ENCODE data around the gene CHN2.

The CHN2 gene

DNA sequence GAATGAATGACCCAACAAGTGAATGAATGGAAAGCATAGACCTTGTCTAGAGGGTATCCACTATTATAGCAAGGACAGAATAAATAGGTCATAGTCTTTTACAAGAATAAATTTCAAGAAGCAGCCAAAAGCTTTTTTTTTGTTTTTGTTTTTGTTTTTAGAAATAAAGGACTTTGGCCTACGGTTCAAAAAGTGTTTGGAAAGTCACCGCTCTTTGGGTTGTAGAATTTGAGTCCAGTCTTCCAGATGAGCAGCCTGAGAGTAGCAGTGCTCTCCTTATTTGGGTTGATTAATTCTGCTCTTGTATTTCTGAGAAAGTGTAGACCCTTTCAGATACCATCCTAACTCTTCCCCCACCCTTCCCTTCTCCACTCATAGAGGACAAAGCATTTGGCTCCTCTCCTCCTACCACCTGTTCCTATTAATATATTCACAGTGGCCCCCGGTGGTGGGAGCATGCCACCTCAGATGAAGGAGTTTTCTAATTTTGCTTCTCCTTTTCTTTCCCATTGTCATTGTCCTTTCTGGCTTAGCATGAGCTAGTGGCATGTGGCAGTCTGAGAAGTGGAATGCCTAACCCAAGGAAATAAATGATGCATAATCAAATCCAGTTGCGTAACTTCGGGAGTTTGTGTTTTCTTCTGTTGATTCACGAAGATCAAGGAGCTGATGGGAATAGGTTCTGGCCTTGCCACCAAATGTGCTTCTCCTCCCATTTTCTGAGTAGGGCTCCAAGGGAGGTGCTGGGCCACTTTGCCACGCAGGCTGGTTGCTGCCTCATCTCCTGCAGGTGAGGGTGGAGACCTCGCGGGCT is 114.7 kb downstream of the CHN2 start:
- Mint-ChIP-seq H3K36me3 (no peaks in the 10 kb centered on the region), H3K4me3 (no peak overlapping the region), H3K4me1 (no peaks in the 10 kb centered on the region), H3K9me3 (no peaks in the 10 kb centered on the region), H3K27ac (no peak overlapping the region)
- DNase-seq (ENCODE audit: low spot score in 2 of 2) (no peak), ATAC-seq (no peak)

DNA sequence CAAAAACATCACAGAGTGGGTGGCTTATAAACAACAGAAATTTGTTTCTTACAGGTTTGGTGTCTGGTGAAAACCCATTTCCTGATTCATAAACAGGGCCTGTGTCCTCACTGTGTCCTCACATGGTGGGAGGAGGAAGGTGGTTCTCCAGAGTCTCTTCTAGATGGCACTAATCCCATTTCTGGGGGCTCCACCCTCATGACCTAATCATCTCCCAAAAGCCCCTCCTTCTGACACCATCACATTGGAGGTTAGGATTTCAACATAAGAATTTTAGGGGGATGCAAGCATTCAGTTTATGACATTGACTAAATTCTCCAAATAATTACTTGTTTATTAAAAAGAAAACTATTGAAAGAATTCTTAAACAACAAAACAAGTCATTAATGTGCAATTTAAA is 116.0 kb downstream of the CHN2 start:
- ATAC-seq: no peak
- H3K4me1 Mint-ChIP-seq: no peaks in the 10 kb centered on the region
- DNase-seq (ENCODE audit: low spot score in 2 of 2): no peak
- H3K9me3 Mint-ChIP-seq: no peaks in the 10 kb centered on the region
- no peak overlapping the region for H3K4me3 Mint-ChIP-seq
- no peak overlapping the region for H3K27ac Mint-ChIP-seq
- H3K36me3 Mint-ChIP-seq: no peaks in the 10 kb centered on the region

DNA sequence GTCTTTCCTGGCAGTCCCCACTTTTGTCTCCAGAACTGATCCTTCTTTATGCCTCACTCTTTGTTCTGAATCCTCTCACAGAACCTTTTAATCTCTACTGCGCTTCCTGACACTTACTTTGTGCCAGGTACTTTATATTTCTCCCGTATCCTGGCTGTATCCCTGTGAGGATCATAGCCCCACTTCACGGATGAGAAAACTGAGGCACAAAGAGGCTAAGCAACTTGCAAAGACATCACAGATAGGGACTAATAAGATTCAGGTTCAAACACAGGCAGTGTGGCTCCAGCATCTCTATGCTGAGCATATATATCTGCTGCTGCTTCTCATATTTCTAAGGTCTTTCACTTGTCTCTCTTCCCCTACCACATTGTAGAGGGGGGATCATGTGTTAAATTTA is 116.7 kb downstream of the CHN2 start:
- no peak for DNase-seq (ENCODE audit: low spot score in 2 of 2)
- Mint-ChIP-seq H3K9me3 (no peaks in the 10 kb centered on the region), H3K4me1 (no peaks in the 10 kb centered on the region), H3K36me3 (no peaks in the 10 kb centered on the region), H3K27ac (no peak overlapping the region), H3K4me3 (no peak overlapping the region)
- ATAC-seq: no peak

DNA sequence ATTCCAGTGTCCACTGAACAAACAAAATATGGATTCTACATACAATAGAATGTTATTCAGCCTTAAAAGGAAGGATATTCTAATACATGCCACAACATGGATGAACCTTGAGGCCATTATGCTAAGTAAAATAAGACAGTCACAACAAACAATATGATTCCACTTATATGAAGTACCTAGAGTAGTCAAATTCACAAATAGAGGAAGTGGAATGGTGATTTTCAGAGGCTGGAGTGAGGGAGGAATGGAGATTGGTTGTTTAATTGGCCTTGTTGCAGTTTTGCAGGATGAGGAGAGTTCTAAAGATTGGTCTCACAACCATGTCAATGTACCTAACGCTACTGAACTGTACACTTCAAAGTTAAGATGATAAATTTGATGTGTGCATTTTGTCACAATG is 119.6 kb downstream of the CHN2 start:
- Mint-ChIP-seq H3K27ac (no peak overlapping the region), H3K4me1 (no peaks in the 10 kb centered on the region), H3K9me3 (no peaks in the 10 kb centered on the region), H3K36me3 (no peaks in the 10 kb centered on the region), H3K4me3 (no peak overlapping the region)
- no peak for ATAC-seq
- DNase-seq (ENCODE audit: low spot score in 2 of 2): no peak

DNA sequence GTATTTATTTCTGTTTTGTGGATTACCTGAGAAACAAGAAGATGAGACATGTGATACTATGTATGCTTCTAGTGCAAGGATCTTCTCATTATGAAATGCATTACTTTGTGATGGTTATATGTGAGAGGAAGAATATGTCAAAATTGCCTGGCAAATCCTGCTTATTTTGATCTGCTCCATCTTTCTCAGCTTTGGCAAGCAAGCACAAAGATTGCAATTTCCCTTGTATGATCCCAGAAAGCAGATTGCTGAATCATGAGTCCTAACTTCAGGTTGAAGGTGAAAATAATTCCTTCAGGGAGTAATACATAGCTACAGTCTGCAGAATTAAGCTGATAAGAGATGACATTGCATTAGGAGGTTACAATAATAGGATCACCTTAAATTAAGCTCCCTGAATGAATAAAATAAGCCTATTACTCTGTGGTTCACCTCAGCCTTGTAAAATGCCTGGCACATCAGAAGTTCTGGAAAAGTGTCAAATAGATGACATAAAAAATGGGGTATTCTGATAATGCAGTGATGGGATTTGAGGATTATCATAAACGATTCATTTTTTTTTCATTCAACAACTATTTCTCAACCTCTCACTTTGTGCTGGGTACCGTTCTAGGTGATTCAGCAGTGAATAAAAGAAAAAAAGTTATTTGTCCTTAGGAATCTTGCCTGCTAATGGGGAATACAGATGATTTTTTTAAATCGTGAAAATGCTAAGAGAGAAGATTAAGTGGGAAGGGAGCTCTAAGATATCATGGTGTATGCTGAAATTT is 120.7 kb downstream of the CHN2 start:
- ATAC-seq: no peak
- H3K9me3 Mint-ChIP-seq: no peaks in the 10 kb centered on the region
- H3K36me3 Mint-ChIP-seq: no peaks in the 10 kb centered on the region
- H3K27ac Mint-ChIP-seq: no peak overlapping the region
- no peak overlapping the region for H3K4me3 Mint-ChIP-seq
- H3K4me1 Mint-ChIP-seq: no peaks in the 10 kb centered on the region
- DNase-seq (ENCODE audit: low spot score in 2 of 2): no peak

DNA sequence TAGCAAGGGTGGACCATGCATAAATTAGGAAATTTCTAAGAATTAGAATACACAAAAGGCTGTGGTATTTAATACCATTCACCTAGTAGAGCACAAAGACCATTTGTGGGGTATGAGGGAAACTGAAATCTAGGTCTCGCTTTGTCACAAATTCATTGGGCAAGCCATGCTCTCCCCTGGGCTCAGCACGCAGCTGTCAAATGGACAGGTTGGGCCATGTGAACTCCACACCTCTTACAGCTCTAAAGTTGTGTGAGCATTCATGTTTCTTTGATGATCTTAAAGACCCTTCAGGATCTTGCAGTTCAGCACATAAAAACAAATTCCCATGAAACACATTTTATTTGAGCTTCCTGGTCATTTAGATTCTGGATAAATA is 121.3 kb downstream of the CHN2 start:
- Mint-ChIP-seq H3K4me3 (no peak overlapping the region), H3K9me3 (no peaks in the 10 kb centered on the region), H3K4me1 (no peaks in the 10 kb centered on the region), H3K27ac (no peak overlapping the region), H3K36me3 (no peaks in the 10 kb centered on the region)
- ATAC-seq (no peak), DNase-seq (ENCODE audit: low spot score in 2 of 2) (no peak)

DNA sequence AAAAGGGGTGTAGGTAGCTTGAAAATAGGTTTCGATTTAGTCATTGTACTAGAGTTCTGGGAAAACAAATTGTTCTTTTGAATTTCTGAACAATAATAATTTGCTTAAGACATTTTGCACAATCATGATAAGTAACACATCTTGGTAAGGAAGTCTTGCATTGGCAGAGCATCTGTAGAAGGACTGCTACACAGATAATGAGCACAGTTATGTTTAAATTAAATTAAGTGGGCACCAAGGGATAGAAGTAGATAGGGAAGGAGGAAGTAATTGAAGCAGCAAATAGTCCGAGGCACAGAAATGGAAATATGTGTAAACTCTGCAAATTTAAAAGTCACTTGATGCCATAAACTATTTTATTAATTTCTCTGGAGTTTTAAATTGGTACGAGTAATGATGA is 122.4 kb downstream of the CHN2 start:
- ATAC-seq: no peak
- Mint-ChIP-seq H3K27ac (no peak overlapping the region), H3K36me3 (no peaks in the 10 kb centered on the region), H3K4me1 (no peaks in the 10 kb centered on the region), H3K9me3 (no peaks in the 10 kb centered on the region), H3K4me3 (no peak overlapping the region)
- no peak for DNase-seq (ENCODE audit: low spot score in 2 of 2)

DNA sequence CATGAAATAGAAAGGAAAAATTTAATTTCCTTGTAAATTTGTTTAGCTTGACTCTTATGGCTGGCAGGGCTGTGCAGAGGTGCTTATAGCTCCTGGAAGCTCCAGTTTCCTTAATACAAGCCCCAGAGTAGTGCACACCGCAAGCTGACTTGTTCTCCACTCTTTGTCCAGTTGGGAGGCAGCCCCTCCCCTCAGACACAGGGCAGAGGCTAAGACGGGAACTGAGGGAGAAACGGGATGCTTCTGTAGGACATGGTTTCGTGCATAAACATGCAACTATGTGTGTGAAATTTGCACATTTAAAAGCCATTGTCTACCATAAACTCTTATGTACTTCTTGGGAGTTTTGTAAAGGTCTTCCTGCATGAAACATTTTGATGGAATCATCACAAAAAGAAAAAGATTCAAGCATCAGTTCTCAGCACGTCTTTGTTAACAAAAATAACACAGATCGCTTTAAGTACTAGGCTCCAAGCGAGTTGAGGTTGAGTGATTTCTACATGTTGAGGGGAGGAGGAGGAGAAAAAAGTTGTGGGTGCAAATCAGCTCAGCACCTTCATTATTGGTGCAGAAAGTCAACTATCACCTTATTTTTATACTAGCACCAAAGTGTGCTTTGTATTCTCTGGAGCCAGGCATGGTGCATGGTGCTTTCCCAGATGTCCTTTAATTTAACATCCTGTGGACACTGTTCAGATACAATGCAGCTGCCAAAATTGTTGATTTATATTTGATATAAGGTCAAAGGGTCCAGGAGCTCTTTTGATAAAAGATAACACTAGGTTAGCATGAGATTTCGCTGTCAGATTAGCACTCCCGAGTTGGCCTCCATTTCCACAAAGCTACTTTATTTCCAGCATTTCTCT is 124.5 kb downstream of the CHN2 start:
- Mint-ChIP-seq H3K4me3 (no peak overlapping the region), H3K36me3 (no peaks in the 10 kb centered on the region), H3K27ac (no peak overlapping the region), H3K4me1 (no peaks in the 10 kb centered on the region), H3K9me3 (no peaks in the 10 kb centered on the region)
- ATAC-seq: no peak
- no peak for DNase-seq (ENCODE audit: low spot score in 2 of 2)

DNA sequence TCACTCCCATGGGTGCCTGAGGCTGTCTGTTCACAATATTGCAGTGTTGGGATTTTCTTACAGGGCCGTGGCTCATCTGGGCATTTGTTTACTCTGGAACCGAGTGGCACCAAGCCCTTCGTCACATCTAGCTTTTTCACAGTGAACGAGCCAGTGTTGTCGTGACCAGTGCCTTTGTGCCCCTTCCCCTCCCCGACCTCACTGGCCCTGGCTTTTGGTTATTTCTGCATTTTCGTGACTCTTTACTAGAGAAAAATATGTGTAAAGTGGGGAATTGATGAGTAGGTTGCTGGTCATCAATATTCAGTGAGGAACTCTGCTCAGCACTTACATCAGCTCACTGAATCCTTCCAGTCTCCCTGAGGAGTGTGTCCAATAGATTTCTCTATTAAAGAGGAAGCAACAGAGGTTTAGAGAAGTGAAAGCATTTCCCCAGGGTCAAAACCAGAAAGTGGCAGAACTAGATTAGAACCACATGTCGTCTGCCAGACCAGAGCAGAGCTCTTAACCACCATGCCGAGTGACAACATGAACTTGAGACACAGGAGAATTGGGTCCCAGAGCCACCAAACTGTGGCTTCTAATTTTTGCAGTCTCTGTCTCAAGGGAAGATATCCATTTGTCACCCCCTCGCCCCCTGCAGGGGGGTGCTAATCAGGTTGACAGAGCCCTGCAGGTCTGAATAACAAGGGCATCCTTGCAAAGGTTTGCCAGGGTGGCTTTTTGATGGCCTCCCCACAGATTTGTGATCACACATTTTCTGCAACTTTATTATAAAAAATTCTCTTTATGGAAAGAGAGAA is 125.3 kb downstream of the CHN2 start:
- ATAC-seq (no peak), DNase-seq (ENCODE audit: low spot score in 2 of 2) (no peak)
- H3K36me3 Mint-ChIP-seq: no peaks in the 10 kb centered on the region
- no peak overlapping the region for H3K27ac Mint-ChIP-seq
- H3K9me3 Mint-ChIP-seq: no peaks in the 10 kb centered on the region
- no peaks in the 10 kb centered on the region for H3K4me1 Mint-ChIP-seq
- no peak overlapping the region for H3K4me3 Mint-ChIP-seq

DNA sequence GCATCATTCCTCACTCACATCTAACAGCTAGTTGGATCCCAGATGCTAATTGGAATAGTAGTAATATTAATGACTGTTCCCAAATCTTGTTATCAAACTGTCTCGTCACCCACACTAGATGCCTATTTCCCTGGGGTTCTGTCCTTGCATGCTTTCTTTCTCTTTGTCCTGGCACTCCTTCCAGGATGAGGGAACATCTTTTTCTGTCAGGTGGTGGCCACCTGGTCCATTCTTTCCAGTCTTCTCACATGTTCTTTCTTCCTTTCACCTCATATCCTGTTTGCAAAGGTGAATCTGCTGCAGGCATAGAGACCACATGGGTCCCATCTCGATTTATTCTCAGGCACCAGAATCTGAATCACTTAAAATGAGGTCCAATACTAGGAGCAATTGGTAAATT is 126.0 kb downstream of the CHN2 start:
- Mint-ChIP-seq H3K4me3 (no peak overlapping the region), H3K27ac (no peak overlapping the region)

DNA sequence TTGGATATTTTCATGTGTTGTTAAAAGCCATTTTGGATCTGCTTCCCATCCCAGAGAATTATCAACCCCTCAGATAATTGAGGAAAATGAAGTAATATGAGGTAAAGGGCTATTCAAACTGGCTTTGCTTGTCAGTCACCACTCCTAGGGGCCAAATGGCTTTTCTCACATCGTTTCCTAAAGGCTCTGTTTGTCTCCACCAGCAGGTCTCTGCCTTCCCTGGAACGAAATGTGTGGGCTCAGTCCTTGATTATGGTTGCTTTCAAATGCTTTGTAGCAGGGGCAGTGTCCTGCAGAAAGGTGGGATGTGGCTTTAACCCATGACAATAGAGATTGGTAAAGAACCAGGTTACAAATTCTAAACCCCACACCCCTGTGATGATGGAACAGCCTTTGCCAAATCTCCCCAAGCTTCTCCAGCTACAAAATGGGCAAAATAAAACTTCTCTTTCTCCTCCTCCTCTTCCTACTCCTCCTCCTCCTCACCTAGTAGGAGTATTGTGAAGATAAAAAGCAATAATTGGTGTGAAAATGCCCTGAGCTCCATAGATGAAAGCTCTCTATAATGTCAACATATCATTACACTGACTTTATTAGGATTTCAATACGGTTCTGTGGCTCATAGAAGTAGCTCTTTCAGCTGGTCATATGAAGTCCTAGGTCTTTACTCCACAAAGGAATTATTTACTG is 127.6 kb downstream of the CHN2 start:
- Mint-ChIP-seq H3K4me1 (no peaks in the 10 kb centered on the region), H3K36me3 (no peaks in the 10 kb centered on the region), H3K27ac (no peak overlapping the region), H3K4me3 (no peak overlapping the region), H3K9me3 (no peaks in the 10 kb centered on the region)
- ATAC-seq (no peak), DNase-seq (ENCODE audit: low spot score in 2 of 2) (no peak)

More for the DNA sequence above, 126.0 kb downstream of the CHN2 start:
- DNase-seq (ENCODE audit: low spot score in 2 of 2) (no peak), ATAC-seq (no peak)
- no peaks in the 10 kb centered on the region for H3K9me3 Mint-ChIP-seq
- H3K36me3 Mint-ChIP-seq: no peaks in the 10 kb centered on the region
- H3K4me1 Mint-ChIP-seq: no peaks in the 10 kb centered on the region

DNA sequence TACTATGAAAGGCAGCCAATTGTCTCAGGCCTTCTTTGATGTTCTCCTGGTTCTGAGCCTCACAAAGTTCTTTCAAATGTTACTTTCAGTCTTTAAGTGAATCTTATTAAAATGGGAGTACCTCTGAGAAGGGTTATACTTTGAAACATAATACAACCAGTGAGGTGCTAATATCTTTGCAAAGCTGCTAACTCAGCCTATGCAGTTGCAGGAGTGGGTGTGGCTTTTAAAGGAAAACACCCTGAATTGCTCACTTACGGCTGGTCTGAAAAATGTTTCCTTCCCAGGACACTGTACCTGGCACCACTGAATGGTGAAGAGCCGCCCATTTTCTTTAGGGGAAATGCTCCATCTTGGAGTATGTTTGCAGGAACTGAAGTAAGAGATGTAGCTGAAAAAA is 130.9 kb downstream of the CHN2 start:
- no peaks in the 10 kb centered on the region for H3K4me1 Mint-ChIP-seq
- ATAC-seq (no peak), DNase-seq (ENCODE audit: low spot score in 2 of 2) (no peak)
- peaks cover 1% of the 10 kb centered on the region for H3K9me3 Mint-ChIP-seq
- no peaks in the 10 kb centered on the region for H3K36me3 Mint-ChIP-seq
- no peak overlapping the region for H3K27ac Mint-ChIP-seq
- H3K4me3 Mint-ChIP-seq: no peak overlapping the region

DNA sequence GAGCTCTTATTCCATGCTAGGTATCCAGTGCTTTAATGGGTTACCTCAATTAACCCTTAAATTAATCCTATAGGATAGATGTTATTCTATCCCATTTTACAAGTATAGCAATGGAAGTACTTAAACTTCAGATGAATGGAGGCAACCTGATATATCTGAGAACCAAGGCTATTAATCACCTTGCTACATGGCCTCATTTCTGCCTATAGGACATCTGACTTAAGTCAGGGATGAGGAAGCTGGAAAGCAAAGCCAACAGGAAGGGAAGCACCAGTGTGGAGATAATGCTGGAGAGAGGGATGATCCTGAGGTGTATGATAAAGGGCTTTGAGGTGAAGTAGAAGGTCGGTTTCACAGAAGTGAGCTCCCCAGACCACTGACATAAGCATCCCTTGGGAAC is 132.3 kb downstream of the CHN2 start:
- DNase-seq (ENCODE audit: low spot score in 2 of 2): no peak
- Mint-ChIP-seq H3K4me1 (no peaks in the 10 kb centered on the region), H3K9me3 (peaks cover 2% of the 10 kb centered on the region), H3K27ac (no peak overlapping the region), H3K36me3 (no peaks in the 10 kb centered on the region), H3K4me3 (no peak overlapping the region)
- no peak for ATAC-seq

DNA sequence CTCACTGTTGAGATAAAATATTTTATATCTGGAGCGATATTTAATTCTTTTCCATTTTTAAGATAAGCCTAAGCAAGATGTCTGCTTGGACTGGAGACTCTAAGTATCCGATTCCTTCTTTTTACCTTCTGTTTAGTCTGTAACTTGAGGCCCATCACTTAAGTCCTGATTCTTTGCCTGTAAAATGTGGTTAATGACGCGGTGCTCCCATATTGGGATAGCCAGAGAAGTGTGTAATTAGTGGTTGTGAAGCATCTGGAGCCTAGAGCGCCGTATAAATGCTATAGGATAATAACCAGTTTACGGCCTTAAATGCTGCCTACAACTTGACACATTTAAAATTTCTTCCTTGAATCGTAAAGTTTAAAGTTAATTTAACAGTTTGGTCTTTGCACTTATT is 132.9 kb downstream of the CHN2 start:
- no peak for ATAC-seq
- no peak overlapping the region for H3K4me3 Mint-ChIP-seq
- H3K9me3 Mint-ChIP-seq: peaks cover 2% of the 10 kb centered on the region
- no peak for DNase-seq (ENCODE audit: low spot score in 2 of 2)
- H3K27ac Mint-ChIP-seq: no peak overlapping the region
- H3K36me3 Mint-ChIP-seq: no peaks in the 10 kb centered on the region
- H3K4me1 Mint-ChIP-seq: no peaks in the 10 kb centered on the region
